ENCODE results near the gene ZNF813. TPM values are rescaled to one million over a fixed set of nuclear protein-coding genes. Genes with fewer than 3 reads are reported as not detected.
"Not testable (repeated sequence)": the region's sequence is repeated elsewhere in the genome, so short reads cannot be mapped to it uniquely, and the experiment has no call there.

ZNF813 gene
- total and polyA plus RNA-seq, 7 donors, result 1.2 to 4.2 (median 2.9) TPM

DNA sequence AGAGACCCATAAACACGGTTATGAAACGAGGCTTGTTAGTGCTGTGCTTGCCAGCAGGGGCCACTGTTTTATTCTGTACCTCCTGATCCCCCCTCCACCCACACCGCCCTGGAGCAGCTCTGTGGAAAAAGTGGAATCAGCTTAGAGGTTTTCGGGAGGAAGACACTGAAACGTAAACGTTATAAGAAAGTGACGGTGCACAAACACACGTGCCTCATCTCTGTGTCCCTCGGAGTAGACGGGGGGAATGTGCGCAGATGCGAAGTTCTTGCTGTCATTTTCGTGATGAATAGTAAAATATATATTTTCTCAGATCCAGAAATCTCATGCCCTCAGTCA is 36.8 kb downstream of the ZNF813 start:
- H3K36me3 ChIP-seq; H3K9me3 ChIP-seq; H3K27me3 ChIP-seq; intact Hi-C loops (cut with DNase I): not testable (repeated sequence)
- Histone ChIP-seq H3K4me1 (peaks cover 0 to 11% (median 2%) of the 10 kb centered on the region in 4 donors), H3K4me3 (peak overlapping the region in 2 of 4 donors; percentile 29 to 32), H3K27ac (peak overlapping the region; percentile 18 to 72 (median 56))
- TF ChIP-seq, protein P1, sequence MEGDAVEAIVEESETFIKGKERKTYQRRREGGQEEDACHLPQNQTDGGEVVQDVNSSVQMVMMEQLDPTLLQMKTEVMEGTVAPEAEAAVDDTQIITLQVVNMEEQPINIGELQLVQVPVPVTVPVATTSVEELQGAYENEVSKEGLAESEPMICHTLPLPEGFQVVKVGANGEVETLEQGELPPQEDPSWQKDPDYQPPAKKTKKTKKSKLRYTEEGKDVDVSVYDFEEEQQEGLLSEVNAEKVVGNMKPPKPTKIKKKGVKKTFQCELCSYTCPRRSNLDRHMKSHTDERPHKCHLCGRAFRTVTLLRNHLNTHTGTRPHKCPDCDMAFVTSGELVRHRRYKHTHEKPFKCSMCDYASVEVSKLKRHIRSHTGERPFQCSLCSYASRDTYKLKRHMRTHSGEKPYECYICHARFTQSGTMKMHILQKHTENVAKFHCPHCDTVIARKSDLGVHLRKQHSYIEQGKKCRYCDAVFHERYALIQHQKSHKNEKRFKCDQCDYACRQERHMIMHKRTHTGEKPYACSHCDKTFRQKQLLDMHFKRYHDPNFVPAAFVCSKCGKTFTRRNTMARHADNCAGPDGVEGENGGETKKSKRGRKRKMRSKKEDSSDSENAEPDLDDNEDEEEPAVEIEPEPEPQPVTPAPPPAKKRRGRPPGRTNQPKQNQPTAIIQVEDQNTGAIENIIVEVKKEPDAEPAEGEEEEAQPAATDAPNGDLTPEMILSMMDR (IDR thresholded peaks at IDR 0.05), result peak in 1 of 4 experiments; percentile 40
- peak; percentile 69 for DNase-seq
- WGBS, 2 donors, result 19 to 39% methylated on average over 11 of the region's 13 CpGs

DNA sequence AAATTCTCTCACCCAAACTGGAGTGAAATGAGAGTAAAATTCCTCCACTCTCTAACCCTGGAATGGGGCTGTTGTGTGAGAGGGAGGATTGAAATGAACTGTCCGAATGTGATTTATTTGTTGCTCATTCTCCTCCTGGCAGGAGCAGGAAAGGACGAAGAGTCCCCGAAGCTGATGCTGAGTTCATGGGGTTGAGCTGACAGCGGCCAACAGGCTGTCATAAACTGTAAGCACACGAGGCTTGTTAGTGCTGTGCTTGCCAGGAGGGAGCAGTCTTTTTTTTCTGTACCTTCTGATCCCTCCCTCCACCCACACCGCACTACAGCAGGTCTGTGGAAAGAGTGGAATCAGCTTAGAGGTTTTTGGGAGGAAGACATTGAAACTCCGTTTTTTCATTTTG is 37.4 kb downstream of the ZNF813 start:
- peak; percentile 89 for DNase-seq
- no peaks in the 10 kb centered on the region for H3K36me3 ChIP-seq
- TF ChIP-seq POLR2A (IDR thresholded peaks at IDR 0.05), result no peak
- TF ChIP-seq, protein P1 (IDR thresholded peaks at IDR 0.05), result no peak
- peak; percentile 46 to 81 (median 68) for TF ChIP-seq POLR2AphosphoS5 (IDR thresholded peaks at IDR 0.05)
- TF ChIP-seq EP300 (IDR thresholded peaks at IDR 0.05), result peak in 3 of 4 donors; percentile 33 to 88 (median 66)
- intact Hi-C loops (cut with DNase I), result no loop called here
- H3K4me1 ChIP-seq, result peaks cover 0 to 11% (median 2%) of the 10 kb centered on the region in 4 donors
- peaks cover 0 to 6% (median 0%) of the 10 kb centered on the region in 3 donors for H3K27me3 ChIP-seq
- peak overlapping the region; percentile 18 to 72 (median 56) for H3K27ac ChIP-seq
- H3K9me3 ChIP-seq, result no peaks in the 10 kb centered on the region
- 42 to 46% methylated on average over 7 of the region's 7 CpGs for WGBS, 2 donors
- peak overlapping the region in 2 of 4 donors; percentile 29 to 32 for H3K4me3 ChIP-seq

DNA sequence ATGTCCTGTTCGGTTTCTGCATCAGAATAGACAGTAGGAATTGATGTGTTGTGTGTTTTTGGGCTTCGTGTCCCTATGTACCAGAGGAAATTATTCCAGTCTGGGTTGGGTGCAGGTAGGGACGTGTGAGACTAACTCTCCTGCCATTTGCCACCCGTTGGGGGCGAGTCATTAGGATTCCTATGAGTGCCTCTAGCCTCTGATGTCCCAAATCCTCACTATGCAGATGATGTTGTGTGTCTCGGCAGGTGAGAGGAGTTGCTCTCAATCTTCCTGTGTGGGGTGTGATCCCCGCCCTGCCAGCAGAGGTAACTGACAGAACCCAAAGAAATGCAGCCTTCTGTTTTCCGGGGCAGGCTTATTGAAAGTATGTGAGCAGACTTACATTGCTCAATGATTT is 39.2 kb downstream of the ZNF813 start:
- Histone ChIP-seq H3K36me3 (no peaks in the 10 kb centered on the region), H3K4me1 (peaks cover 0 to 11% (median 2%) of the 10 kb centered on the region in 4 donors), H3K27me3 (no peaks in the 10 kb centered on the region), H3K9me3 (no peaks in the 10 kb centered on the region), H3K4me3 (no peak overlapping the region), H3K27ac (no peak overlapping the region)
- no peak for DNase-seq
- 74 to 81% methylated on average over 8 of the region's 8 CpGs for WGBS, 2 donors
- no peak for TF ChIP-seq EP300 (IDR thresholded peaks at IDR 0.05)
- no peak for TF ChIP-seq POLR2AphosphoS5 (IDR thresholded peaks at IDR 0.05)
- TF ChIP-seq POLR2A (IDR thresholded peaks at IDR 0.05), result no peak
- TF ChIP-seq, protein P1 (IDR thresholded peaks at IDR 0.05), result no peak
- intact Hi-C loops (cut with DNase I), result no loop called here

DNA sequence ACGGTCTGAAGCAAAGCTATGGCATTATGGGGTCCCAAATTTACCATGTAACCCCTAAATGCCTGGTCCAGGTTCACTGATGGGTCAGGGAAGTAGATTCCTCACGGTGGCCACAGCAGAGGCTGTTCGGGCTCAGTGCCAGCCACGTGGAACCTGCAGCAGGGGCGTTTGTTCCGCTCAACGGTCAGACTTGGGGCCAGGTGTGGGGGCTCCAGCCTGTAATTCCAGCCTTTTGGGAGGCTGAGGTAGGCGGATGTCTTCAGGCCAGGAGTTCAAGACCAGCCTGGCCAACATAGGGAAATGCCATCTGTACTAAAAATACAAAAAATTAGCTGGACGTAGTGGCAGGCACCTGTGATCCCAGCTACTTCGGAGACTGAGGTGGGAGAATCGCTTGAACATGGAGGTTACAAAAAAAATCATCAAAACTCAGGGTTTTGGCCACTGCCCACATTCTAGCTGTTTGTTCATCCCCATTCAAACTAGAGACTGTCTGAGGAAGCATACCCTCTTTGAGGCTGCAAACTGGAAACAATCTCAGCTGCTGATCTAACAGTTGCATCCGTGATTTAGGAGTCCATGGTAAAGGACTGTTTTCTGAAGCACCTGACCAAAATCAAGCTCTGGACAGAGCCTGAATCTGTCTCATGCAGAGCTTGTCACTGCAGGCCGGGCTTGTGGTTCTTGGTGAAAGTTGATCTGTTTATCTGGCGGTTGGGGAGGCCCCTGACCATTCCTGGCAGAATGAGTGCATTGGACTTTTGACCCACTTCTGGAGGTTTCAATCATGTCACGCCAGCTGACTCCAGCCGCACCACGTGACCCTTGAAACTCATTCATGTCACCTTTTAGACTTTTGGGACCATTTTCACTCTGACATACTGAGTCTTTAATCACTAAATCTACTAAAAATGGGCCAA is 40.2 kb downstream of the ZNF813 start:
- intact Hi-C loops (cut with DNase I), result no loop called here
- Histone ChIP-seq H3K27me3 (no peaks in the 10 kb centered on the region), H3K4me1 (peaks cover 0 to 11% (median 2%) of the 10 kb centered on the region in 4 donors), H3K9me3 (no peaks in the 10 kb centered on the region), H3K4me3 (no peak overlapping the region), H3K36me3 (no peaks in the 10 kb centered on the region), H3K27ac (no peak overlapping the region)
- WGBS, 2 donors, result 70 to 83% methylated on average over 17 of the region's 17 CpGs
- no peak for DNase-seq
- TF ChIP-seq, protein P1 (IDR thresholded peaks at IDR 0.05), result no peak
- TF ChIP-seq POLR2A (IDR thresholded peaks at IDR 0.05) (no peak), EP300 (IDR thresholded peaks at IDR 0.05) (no peak)

Data from sigmoid colon (tissue), 7 donors.